ENCODE data around the gene PRKAR2B.

GRCh38 chr7:107209565-107209964 lies 165.1 kb downstream of the PRKAR2B start:
- no peak for TF ChIP-seq CTCF (IDR thresholded peaks at IDR 0.05)
- no peak for TF ChIP-seq ZFX (IDR thresholded peaks at IDR 0.05; ENCODE audit: borderline replicate concordance)
